GM18499 (cell line): ENCODE measurements around the gene EREG.

Source experiments
- ATAC-seq: cut with Tn5 transposase; IDR thresholded peaks from one replicate; pipeline ENCODE4 v1.9.1; 2021; ENCODE audit warnings: moderate number of reproducible peaks; ENCODE audit not compliant: insufficient read depth, unreplicated experiment

EREG gene

DNA sequence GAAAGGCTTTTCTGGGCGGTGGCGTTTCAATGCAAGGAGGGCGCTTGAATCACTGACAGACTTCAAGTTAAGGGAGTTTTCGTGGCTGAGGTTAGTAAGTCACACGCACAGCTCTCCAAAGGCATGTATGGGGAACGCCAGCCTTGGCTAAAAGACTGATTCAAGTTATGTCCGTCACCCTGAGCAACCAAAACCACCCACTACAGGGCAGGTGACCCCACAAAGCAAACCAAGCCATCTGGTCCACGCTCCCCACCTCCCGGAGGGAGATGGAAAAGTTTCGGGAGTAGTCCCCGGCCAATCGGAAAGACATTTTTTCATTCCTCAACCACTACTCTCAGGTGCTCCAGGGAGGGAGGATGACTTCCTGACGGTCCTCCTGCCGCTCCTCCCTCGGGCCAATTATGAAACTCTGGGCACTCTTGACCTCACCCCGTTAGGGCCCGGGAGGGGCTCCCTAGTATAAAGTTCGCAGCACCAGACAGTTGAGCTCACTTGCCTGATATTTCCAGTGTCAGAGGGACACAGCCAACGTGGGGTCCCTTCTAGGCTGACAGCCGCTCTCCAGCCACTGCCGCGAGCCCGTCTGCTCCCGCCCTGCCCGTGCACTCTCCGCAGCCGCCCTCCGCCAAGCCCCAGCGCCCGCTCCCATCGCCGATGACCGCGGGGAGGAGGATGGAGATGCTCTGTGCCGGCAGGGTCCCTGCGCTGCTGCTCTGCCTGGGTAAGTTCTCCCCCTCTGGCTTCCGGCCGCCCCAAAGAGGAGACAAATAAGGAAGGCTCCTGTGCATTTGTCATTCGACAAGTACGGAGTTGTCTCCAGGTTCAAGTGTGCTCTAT lies at the start of gene EREG:
TSS of gene EREG (plus strand) at position 494 of the 840 bp plus-strand sequence. CDS start at position 658, 164 bp downstream.
- ATAC-seq = no peak

DNA sequence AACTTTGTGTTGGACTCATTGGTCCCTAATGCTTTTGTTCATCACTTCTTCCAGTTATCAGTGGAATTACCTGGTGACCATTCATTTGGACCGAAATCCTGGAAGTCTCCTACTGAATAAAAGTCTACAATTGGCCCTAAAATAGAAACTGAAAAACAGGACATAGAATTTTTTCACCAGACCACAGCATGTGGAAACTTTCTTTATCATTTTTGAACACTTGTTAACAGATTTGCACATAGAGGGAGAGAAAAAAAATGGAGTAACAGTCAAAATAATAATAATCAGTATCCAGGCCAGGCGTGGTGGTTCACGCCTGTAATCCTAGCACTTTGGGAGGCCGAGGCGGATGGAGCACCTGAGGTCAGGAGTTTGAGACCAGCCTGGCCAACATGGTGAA lies 49.6 kb upstream of the EREG start:
- no peak for ATAC-seq

GRCh38 chr4:74316397-74316796 lies 48.5 kb upstream of the EREG start:
- no peak for ATAC-seq

GRCh38 chr4:74317616-74318246 lies 47.2 kb upstream of the EREG start:
- ATAC-seq = no peak

GRCh38 chr4:74318276-74318675 lies 46.7 kb upstream of the EREG start:
- no peak for ATAC-seq

DNA sequence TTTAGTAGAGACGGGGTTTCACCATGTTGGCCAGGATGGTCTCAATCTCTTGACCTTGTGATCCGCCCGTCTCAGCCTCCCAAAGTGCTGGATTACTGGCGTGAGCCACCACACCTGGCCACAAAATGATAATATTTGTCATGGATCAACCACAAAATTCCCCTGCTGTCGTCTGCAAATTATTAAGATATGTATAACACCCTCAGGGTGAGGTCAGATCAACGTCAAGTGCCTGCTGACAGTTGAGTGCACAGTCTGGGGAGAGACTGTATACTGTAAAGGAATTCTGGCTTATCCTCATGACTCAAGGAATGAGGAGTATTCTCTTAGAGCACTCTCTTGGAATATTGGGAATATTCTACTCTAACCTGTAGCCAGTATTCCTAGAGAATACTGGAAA lies 45.5 kb upstream of the EREG start:
- ATAC-seq = no peak

- peak; percentile 54 for ATAC-seq
Measured at GRCh38 chr4:74320559-74321118, 44.3 kb upstream of the EREG start.

GRCh38 chr4:74322301-74322700 lies 42.6 kb upstream of the EREG start:
- ATAC-seq = no peak

GRCh38 chr4:74323663-74324062 lies 41.3 kb upstream of the EREG start:
- no peak for ATAC-seq

DNA sequence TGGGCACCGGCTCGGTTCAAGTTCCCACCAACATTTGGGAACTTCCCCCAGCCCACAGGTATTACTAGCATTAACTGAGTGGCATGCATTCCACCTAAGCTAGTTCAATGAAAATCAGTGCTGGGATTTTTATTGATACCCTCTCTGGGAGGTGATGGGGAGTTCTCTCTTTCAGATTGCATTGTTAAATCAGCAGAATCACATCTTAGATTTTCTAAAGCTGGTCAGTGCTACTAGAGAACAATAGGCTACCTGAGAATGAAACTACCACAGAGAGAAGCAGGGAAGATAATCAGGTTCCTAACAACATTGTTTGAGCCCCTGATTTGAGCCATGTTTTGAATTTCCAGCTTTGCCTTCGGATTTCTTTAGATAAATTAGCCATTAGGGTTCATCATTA lies 40.7 kb upstream of the EREG start:
- no peak for ATAC-seq

DNA sequence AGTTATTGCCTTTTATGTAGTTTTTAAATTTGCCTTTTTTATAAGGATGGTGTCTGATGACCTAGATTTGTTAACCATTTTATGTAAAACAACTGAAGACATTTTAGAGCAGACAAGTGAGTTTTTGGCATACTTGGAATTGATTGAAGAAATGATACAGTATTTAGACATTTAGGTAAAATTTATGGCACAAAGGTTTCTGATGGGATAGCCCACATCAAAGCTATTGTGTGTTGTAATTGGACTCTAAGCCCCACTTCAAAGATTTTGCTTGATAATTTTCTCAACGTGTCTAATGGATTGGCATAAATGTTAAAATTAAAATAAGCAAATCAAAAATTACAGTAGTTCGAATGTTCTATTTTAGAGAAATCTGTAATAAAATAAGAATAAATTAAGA lies 39.1 kb upstream of the EREG start:
- ATAC-seq = no peak

- ATAC-seq = no peak
Measured at GRCh38 chr4:74327762-74328161, 37.2 kb upstream of the EREG start.

DNA sequence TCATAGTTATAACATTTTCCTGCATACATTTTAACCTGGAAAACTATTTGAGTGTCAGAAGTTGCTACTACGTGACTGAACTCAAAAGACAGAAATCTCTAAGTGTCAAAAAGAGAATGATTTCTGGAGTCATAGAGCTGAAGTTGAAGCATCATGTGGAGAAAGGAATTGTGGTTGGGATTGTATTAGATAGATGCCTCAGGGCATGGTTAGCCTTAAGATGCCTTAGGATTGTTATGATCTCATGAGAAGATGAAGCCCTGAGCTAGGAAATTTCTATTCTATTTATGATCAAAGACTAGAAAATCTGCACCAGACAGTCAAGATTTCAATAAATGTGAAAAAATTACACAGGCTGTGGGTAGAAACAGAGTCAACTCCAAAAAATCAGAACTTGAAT lies 36.4 kb upstream of the EREG start:
- no peak for ATAC-seq

- ATAC-seq = no peak
Measured at GRCh38 chr4:74329307-74329706, 35.6 kb upstream of the EREG start.

DNA sequence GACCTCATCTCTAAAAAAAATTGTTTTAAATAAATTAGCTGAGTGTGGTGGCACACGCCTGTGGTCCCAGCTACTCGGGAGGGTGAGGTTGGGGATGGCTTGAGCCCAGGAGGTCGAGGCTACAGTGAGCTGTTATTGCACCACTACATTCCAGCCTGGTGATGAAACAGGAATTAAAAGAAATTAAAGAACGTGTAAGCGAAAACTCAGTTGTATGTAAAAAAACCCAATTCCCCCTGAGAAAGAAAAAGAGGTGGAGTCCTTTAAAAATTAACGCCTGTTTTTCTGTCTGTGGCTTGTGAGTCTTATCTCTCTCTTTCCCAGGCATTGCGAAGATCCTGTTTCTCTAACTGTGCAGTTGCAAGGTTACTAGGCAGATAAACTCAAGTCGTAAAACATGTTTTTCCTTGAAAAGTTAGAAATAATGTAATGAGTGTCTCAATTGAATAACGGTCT lies 34.6 kb upstream of the EREG start:
- no peak for ATAC-seq

DNA sequence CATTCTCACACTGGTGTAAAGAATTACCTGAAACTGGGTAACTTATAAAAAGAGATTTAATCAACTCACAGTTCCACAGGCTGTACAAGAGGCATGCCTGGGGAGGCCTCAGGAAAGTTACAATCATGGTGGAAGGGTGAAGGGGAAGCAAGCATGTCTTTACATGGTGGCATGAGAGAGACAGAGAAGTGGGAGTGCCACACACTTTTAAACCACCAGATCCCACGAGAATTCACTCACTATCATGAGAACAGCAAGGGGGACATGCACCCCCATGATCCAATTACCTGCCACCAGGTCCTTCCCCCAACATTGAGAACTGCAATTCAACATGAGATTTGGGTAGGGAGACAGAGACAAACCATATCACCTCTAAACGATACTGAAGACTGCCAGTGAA lies 33.7 kb upstream of the EREG start:
- ATAC-seq = no peak

GRCh38 chr4:74331944-74332343 lies 33.0 kb upstream of the EREG start:
- no peak for ATAC-seq

DNA sequence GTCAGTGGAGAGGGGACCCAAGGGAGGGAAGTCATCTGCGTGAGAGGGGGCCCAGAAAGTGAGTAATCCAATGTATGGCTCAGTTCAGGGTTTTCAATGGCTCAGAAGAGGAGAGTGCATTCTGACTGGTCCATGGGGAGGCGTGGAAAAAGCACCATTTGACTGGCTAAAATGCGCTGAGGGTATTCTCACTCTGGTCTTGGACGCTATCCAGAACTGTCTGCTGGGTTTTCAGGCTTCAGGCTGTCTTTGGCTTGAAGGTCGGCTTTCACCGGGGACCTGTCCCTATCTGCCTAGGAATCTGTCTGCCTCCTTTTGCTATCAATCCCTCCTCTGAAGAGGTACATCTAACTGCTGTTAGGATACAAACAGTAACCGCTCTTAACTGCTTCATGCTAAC lies 30.3 kb upstream of the EREG start:
- ATAC-seq = no peak

GRCh38 chr4:74335341-74336021 lies 29.5 kb upstream of the EREG start:
- no peak for ATAC-seq

DNA sequence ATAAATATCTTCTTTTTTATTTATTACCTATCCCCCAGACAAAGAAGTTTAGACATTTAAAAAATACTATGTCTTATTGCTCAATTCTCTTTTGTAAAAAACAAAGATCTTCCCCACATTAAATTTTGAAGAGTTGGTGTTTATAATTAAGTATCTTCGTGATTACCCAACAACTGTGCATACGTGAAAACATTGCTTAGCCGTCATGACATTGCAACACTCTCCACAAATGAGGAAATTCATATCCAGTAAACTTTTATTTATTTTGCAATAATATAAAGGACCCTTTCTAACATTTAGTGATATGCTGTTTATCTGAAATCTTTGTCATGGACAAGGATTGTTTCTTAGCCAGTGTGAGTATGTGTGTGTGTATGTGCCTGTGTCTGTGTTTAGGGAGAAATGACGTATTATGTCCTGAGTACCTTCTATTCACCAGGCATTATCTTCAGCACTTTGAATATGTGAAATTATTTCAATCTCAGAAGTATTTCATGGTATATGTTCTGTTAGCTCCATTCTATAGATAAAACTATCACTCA lies 26.1 kb upstream of the EREG start:
- no peak for ATAC-seq

DNA sequence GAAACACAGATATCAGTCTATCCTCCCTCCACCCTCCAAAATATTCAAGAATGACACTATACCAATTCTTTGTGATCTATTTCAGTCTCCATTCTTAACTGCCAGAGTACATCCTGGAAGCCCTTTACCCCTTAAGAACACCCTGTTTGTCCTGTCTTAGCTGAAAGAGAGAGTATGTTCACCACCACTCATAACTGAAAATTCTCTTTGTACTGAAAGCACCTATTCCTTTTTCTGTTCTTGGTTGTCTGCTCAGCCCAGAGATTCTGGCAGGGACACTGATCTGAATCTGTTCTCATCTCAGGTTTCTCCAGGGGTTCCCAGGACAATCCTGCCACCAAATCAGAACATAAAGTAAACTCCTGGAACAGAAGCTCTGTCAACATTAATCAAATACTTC lies 25.4 kb upstream of the EREG start:
- no peak for ATAC-seq
